Measurements from ENCODE around the gene THRA. TPM values are rescaled to one million over a fixed set of nuclear protein-coding genes. Genes with fewer than 3 reads are reported as not detected.

Gene THRA
- total and polyA plus RNA-seq, 8 donors: 37.9 to 80.7 (median 72.3) TPM

DNA sequence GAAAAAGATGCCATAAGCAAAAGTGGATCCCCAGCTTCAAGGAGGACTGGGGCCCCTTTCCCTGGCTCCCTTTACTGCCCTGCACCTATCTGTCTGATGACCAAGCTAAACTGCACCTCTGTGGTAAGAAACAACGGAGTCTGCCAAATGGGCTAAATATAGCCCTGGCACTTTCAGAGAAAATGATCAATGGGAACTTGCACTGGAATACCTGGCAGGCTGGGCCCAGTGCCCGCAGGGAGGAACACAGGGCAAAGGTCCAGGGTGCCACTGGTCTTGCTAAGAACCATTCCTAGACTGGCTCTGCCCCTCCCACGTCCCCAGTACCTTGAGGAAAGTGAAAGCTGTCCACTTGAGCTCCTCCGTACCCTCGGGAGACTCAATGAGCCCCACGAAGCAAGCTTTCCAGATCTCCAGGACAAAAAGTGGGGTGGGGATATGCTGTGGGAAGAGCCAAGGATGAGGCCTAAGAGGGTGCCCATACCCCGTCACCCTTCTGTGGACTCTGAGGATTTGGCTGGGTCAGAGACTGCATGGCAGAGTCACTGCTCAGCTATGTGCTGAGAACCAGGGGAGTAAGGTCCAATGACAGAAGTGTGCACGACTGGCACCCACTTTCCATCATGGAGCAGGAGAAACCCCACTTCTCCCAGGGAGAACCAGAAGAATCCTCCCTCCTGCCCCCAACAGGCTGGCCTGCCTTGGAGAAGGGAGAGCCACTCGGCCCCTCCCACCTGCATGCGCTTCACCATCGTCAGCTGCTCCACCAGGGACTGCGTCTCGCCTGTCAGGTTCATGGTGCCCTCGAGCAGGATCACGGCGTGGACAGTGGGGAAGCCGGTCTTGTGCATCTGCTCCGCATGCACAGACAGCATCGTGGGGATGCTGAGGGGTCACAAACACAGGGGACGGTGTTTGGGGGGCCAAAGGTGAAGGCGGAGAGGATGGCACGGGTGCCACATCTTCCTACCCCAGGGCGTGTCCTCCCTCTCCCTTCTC lies 30.1 kb upstream of the THRA start:
- Histone ChIP-seq H3K27me3 (no peaks in the 10 kb centered on the region), H3K9me3 (no peaks in the 10 kb centered on the region), H3K4me1 (no peaks in the 10 kb centered on the region), H3K36me3 (peaks cover 0 to 89% of the 10 kb centered on the region in 2 donors), H3K27ac (no peak overlapping the region), H3K4me3 (no peak overlapping the region)
- DNase-seq: no peak
- ATAC-seq: no peak
- TF ChIP-seq, protein P1, sequence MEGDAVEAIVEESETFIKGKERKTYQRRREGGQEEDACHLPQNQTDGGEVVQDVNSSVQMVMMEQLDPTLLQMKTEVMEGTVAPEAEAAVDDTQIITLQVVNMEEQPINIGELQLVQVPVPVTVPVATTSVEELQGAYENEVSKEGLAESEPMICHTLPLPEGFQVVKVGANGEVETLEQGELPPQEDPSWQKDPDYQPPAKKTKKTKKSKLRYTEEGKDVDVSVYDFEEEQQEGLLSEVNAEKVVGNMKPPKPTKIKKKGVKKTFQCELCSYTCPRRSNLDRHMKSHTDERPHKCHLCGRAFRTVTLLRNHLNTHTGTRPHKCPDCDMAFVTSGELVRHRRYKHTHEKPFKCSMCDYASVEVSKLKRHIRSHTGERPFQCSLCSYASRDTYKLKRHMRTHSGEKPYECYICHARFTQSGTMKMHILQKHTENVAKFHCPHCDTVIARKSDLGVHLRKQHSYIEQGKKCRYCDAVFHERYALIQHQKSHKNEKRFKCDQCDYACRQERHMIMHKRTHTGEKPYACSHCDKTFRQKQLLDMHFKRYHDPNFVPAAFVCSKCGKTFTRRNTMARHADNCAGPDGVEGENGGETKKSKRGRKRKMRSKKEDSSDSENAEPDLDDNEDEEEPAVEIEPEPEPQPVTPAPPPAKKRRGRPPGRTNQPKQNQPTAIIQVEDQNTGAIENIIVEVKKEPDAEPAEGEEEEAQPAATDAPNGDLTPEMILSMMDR (IDR thresholded peaks at IDR 0.05): no peak
- intact Hi-C loops (cut with DNase I): no loop called here

DNA sequence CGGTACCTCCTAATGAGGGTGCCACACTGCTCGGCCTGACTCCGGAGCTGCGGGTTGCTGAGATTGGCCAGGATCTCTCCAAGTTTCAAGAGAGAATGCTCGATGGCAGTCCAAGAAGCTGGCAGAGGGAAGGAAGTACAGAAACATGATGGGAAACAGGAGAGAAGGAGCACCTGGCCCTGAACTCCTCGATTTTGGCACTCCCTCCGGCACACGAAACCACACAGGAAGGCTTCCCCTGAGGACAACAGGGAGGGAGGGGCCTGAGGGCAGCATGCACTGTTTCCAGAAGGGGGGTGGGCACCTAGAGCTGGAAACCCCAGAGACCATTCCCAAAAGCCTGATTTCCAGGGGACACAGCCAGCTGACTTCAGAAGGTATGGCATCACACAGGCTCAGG lies 29.4 kb upstream of the THRA start:
- Histone ChIP-seq H3K27ac (no peak overlapping the region), H3K27me3 (no peaks in the 10 kb centered on the region), H3K36me3 (peaks cover 0 to 81% of the 10 kb centered on the region in 2 donors), H3K9me3 (no peaks in the 10 kb centered on the region), H3K4me3 (no peak overlapping the region), H3K4me1 (peaks cover 0 to under 1% of the 10 kb centered on the region in 2 donors)
- TF ChIP-seq, protein P1 (IDR thresholded peaks at IDR 0.05): no peak
- intact Hi-C loops (cut with DNase I): no loop called here
- ATAC-seq (no peak), DNase-seq (no peak)

DNA sequence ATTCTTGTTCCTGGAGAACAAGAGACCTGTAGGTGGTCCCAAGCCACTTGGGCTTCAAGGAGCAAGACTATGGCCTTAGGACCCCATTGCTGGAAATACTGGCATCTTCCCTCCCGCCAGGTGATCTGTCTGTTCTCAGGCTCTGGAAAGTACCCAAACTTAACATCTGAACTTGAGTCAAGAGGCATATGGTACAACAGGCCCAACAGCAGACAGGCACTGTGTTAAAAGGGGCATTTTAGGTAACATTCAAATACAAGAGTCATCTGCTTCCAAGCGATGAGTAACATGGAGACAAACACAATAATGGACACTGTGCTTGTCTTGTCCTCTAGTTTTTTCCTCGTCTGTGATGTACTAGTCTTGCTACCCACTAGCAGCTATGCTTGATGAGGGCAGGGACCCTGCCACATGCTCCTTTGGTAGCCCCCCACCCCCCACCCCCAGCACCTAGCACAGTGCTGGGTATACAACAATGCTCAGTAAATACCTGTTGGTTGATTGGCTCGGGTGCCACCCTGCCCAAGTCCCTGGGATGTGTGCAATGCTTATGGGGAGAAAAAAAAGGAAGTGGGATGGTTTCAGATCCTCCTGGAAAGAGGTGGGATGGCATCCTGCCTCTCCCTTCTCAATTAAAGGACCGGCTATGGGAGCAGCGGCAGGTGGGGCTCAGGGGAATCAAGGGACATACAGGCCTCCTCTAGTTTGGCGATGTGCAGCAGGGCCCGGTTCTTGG lies 28.2 kb upstream of the THRA start:
- no peak for ATAC-seq
- no peak overlapping the region for H3K4me3 ChIP-seq
- no peak overlapping the region for H3K27ac ChIP-seq
- H3K27me3 ChIP-seq: no peaks in the 10 kb centered on the region
- H3K36me3 ChIP-seq: peaks cover 0 to 69% of the 10 kb centered on the region in 2 donors
- TF ChIP-seq, protein P1 (IDR thresholded peaks at IDR 0.05): no peak
- no peaks in the 10 kb centered on the region for H3K9me3 ChIP-seq
- intact Hi-C loops (cut with DNase I): no loop called here
- H3K4me1 ChIP-seq: peaks cover 10 to 12% of the 10 kb centered on the region in 2 donors
- no peak for DNase-seq

DNA sequence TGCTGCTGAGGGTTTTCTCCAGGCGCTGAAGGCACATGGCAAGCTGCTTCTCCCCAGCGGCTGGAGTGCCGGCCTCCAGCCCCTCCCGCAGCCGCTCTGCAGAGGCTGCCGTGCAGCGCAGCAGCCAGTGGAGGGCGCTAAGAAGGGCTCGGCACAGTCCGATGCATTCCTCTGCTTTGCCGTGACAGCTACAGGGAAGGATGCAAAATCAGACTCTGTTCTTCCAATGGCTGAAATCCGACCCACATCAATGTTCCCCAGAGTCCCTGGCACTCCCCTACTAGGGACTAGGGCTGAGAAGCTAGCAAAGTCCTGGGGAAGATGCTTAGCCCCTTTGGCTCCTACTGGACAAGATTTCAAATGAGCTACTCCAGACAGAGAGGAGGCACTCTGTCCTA lies 27.6 kb upstream of the THRA start:
- H3K36me3 ChIP-seq: peaks cover 0 to 63% of the 10 kb centered on the region in 2 donors
- intact Hi-C loops (cut with DNase I): no loop called here
- TF ChIP-seq, protein P1 (IDR thresholded peaks at IDR 0.05): no peak

More for the DNA sequence above, 27.6 kb upstream of the THRA start:
- ATAC-seq: no peak
- H3K9me3 ChIP-seq: no peaks in the 10 kb centered on the region
- no peak for DNase-seq
- H3K27ac ChIP-seq: no peak overlapping the region
- no peak overlapping the region for H3K4me3 ChIP-seq
- peaks cover 10 to 12% of the 10 kb centered on the region in 2 donors for H3K4me1 ChIP-seq
- no peaks in the 10 kb centered on the region for H3K27me3 ChIP-seq

Measured in left lung (tissue), 10 donors.